Activated T-cell treated with anti-CD3 and anti-CD28 coated beads, Interleukin-2, amount 50 U/mL, for 48 hours (primary cell): ENCODE data around the gene PRR7.

Experiments used
- DNase-seq, 2 experiments: peaks; one replicate each; pipeline ENCODE4 v3.0.0-alpha.2; 2020

The PRR7 gene

GRCh38 chr5:177469750-177470525 is 23.3 kb downstream of the PRR7 start:
- DNase-seq: no peak

- DNase-seq: no peak
Measured at GRCh38 chr5:177470759-177471536, 24.3 kb downstream of the PRR7 start.

- peak in 1 of 2 experiments; percentile 71 for DNase-seq
Measured at GRCh38 chr5:177471610-177472356, 25.2 kb downstream of the PRR7 start.

- peak; percentile 83 to 87 for DNase-seq
Measured at GRCh38 chr5:177472460-177473442, 26.1 kb downstream of the PRR7 start.

- peak in 1 of 2 experiments; percentile 55 for DNase-seq
Measured at GRCh38 chr5:177473443-177474001, 26.9 kb downstream of the PRR7 start, which contains the start of gene DBN1. TSS of gene DBN1 (minus strand) at chr5:177473634. CDS start at chr5:177473521, 113 bp downstream.

GRCh38 chr5:177474002-177474476 is 27.4 kb downstream of the PRR7 start:
- no peak for DNase-seq

GRCh38 chr5:177474846-177475562 is 28.4 kb downstream of the PRR7 start:
- DNase-seq: no peak

GRCh38 chr5:177475563-177476427 is 29.2 kb downstream of the PRR7 start:
- DNase-seq: peak in 1 of 2 experiments; percentile 39

GRCh38 chr5:177476531-177477233 is 30.1 kb downstream of the PRR7 start:
- no peak for DNase-seq

- DNase-seq: no peak
Measured at GRCh38 chr5:177477701-177478477, 31.3 kb downstream of the PRR7 start.

GRCh38 chr5:177478711-177479646 is 32.4 kb downstream of the PRR7 start:
- DNase-seq: peak; percentile 66 to 67

- DNase-seq: no peak
Measured at GRCh38 chr5:177479774-177480173, 33.2 kb downstream of the PRR7 start.

GRCh38 chr5:177482359-177482795 is 35.8 kb downstream of the PRR7 start:
- DNase-seq: no peak

GRCh38 chr5:177483042-177483441 is 36.4 kb downstream of the PRR7 start:
- DNase-seq: no peak

GRCh38 chr5:177483994-177484901 is 37.6 kb downstream of the PRR7 start:
- DNase-seq: no peak
